Stomach smooth muscle (tissue), 2 donors: ENCODE results near the gene ZNF664.

Experiments used
- H3K27ac ChIP-seq: one replicate; pipeline ENCODE4 v1.7.0; 2013; ENCODE audit warnings: mild to moderate bottlenecking, low read length, inconsistent platforms
- H3K27me3 ChIP-seq, 2 donors: one replicate each; pipeline ENCODE4 v1.7.0; 2013; ENCODE audit warnings: low read length in 2 of 2; ENCODE audit not compliant: insufficient read depth in 2 of 2, control insufficient read depth in 1 of 2
- H3K36me3 ChIP-seq, 2 donors: one replicate each; pipeline ENCODE4 v1.7.0; 2013; ENCODE audit warnings: low read length in 2 of 2; ENCODE audit not compliant: control insufficient read depth in 2 of 2, insufficient read depth in 2 of 2
- H3K4me1 ChIP-seq: one replicate; pipeline ENCODE4 v1.7.0; 2013; ENCODE audit warnings: low read length; ENCODE audit not compliant: control insufficient read depth, insufficient read depth
- H3K4me3 ChIP-seq, 2 donors: one replicate each; pipeline ENCODE4 v1.7.0; 2013; ENCODE audit warnings: low read length in 2 of 2
- H3K9ac ChIP-seq, 2 donors: one replicate each; pipeline ENCODE4 v1.7.0; 2013; ENCODE audit warnings: low read length in 2 of 2, mild to moderate bottlenecking in 1 of 2
- H3K9me3 ChIP-seq, 2 donors: one replicate each; pipeline ENCODE4 v1.7.0; 2013; ENCODE audit warnings: low read length in 2 of 2; ENCODE audit not compliant: control insufficient read depth in 2 of 2
- donor health status: healthy.
- donor health status: Pancreatic carcinoma.

ZNF664 gene

GRCh38 chr12:124011435-124012115, 38.6 kb downstream of the ZNF664 start:
- H3K9me3 ChIP-seq: no peaks in the 10 kb centered on the region
- H3K4me1 ChIP-seq: peaks cover 4% of the 10 kb centered on the region
- H3K36me3 ChIP-seq: peaks cover 24 to 27% of the 10 kb centered on the region in 2 donors
- no peak overlapping the region for H3K27ac ChIP-seq
- H3K4me3 ChIP-seq: no peak overlapping the region
- no peaks in the 10 kb centered on the region for H3K27me3 ChIP-seq
- H3K9ac ChIP-seq: no peak overlapping the region

DNA sequence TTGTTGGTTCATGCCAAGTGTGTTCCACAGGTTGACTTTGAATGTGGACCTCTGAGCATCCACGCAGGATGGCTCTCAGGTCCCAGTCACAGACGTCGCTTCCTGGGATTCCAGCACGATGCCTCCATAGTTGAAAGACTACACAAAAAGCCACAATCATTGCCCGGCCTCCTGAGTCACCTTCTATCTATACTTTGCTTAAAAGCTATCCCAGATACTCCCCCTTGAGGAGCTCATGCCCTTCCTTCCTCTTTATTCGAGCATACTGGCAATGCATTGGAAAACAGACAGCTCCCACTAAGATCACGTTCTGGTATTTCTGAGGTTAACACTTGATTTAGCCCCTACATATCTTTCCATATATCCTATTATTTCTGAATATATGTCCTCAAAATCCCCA, 40.1 kb downstream of the ZNF664 start:
- no peak overlapping the region for H3K4me3 ChIP-seq
- no peaks in the 10 kb centered on the region for H3K9me3 ChIP-seq
- no peaks in the 10 kb centered on the region for H3K27me3 ChIP-seq
- H3K27ac ChIP-seq: no peak overlapping the region
- no peak overlapping the region for H3K9ac ChIP-seq
- no peaks in the 10 kb centered on the region for H3K4me1 ChIP-seq
- peaks cover 21 to 24% of the 10 kb centered on the region in 2 donors for H3K36me3 ChIP-seq

GRCh38 chr12:124015494-124016461, 42.8 kb downstream of the ZNF664 start:
- Histone ChIP-seq H3K27me3 (no peaks in the 10 kb centered on the region), H3K36me3 (peaks cover 19 to 22% of the 10 kb centered on the region in 2 donors), H3K27ac (no peak overlapping the region), H3K4me1 (no peaks in the 10 kb centered on the region), H3K9ac (no peak overlapping the region), H3K4me3 (no peak overlapping the region), H3K9me3 (no peaks in the 10 kb centered on the region)

DNA sequence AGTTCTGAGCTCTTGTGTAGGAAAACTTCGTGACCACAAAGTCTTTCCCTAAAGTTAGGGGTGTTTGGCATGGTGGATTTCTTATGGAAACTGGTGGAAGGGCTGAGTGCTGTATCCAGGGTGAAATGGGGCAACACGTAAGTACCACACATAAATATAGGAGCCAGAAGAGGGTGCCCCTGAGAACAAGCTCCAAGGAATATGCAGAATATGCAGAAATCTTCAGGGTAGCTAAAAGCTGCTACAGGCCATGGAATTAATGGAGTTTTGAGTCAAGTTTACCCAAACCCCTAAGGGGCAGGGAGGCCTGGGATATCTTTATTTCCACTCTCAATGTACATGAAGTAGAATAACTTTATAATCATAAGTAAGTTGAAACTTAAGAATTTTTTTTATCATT, 44.0 kb downstream of the ZNF664 start:
- Histone ChIP-seq H3K27me3 (no peaks in the 10 kb centered on the region), H3K4me1 (no peaks in the 10 kb centered on the region), H3K9ac (no peak overlapping the region), H3K9me3 (no peaks in the 10 kb centered on the region), H3K27ac (no peak overlapping the region), H3K4me3 (no peak overlapping the region), H3K36me3 (peaks cover 12 to 14% of the 10 kb centered on the region in 2 donors)

- no peak overlapping the region for H3K27ac ChIP-seq
Measured at GRCh38 chr12:124018539-124018938, 45.5 kb downstream of the ZNF664 start.

GRCh38 chr12:124019115-124019514, 46.1 kb downstream of the ZNF664 start:
- no peak overlapping the region for H3K4me3 ChIP-seq
- no peaks in the 10 kb centered on the region for H3K4me1 ChIP-seq
- no peaks in the 10 kb centered on the region for H3K27me3 ChIP-seq
- no peaks in the 10 kb centered on the region for H3K9me3 ChIP-seq
- no peak overlapping the region for H3K9ac ChIP-seq
- H3K27ac ChIP-seq: no peak overlapping the region
- H3K36me3 ChIP-seq: peaks cover 0 to 2% of the 10 kb centered on the region in 2 donors

More at GRCh38 chr12:124018539-124018938, 45.5 kb downstream of the ZNF664 start:
- H3K4me1 ChIP-seq: no peaks in the 10 kb centered on the region
- no peaks in the 10 kb centered on the region for H3K9me3 ChIP-seq
- no peak overlapping the region for H3K9ac ChIP-seq
- no peak overlapping the region for H3K4me3 ChIP-seq
- no peaks in the 10 kb centered on the region for H3K27me3 ChIP-seq
- peaks cover 2% of the 10 kb centered on the region in 2 donors for H3K36me3 ChIP-seq

- H3K27ac ChIP-seq: no peak overlapping the region
- no peak overlapping the region for H3K4me3 ChIP-seq
- H3K9ac ChIP-seq: no peak overlapping the region
- H3K36me3 ChIP-seq: peaks cover 0 to 2% of the 10 kb centered on the region in 2 donors
- no peaks in the 10 kb centered on the region for H3K27me3 ChIP-seq
- H3K4me1 ChIP-seq: no peaks in the 10 kb centered on the region
- H3K9me3 ChIP-seq: no peaks in the 10 kb centered on the region
Measured at GRCh38 chr12:124020514-124020949, 47.5 kb downstream of the ZNF664 start.

- Histone ChIP-seq H3K4me1 (no peaks in the 10 kb centered on the region), H3K4me3 (no peak overlapping the region), H3K27me3 (no peaks in the 10 kb centered on the region), H3K9ac (no peak overlapping the region), H3K27ac (no peak overlapping the region), H3K9me3 (no peaks in the 10 kb centered on the region), H3K36me3 (no peaks in the 10 kb centered on the region)
Measured at GRCh38 chr12:124021007-124021406, 48.0 kb downstream of the ZNF664 start.

DNA sequence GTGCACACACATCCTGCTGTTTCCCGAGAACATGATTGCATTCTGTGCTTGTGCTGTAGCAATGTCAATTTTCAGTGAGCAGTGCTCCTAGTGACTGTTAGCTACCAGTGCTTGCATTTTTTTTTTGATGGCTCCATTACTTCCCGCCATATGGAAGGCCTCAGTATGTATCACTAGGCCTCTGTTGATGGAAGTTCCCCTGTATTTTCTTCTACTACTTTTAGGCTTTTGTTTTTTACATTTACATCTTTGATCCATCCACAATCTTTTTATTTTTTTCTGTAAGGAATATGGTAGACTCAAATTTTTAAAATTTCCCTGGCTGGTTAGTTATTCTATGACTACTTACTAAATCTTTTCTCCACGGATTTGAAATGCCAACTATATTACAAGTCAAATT, 49.1 kb downstream of the ZNF664 start:
- H3K4me3 ChIP-seq: no peak overlapping the region
- no peaks in the 10 kb centered on the region for H3K36me3 ChIP-seq
- H3K27ac ChIP-seq: no peak overlapping the region
- no peaks in the 10 kb centered on the region for H3K9me3 ChIP-seq
- no peaks in the 10 kb centered on the region for H3K4me1 ChIP-seq
- no peak overlapping the region for H3K9ac ChIP-seq
- H3K27me3 ChIP-seq: no peaks in the 10 kb centered on the region

- Histone ChIP-seq H3K27ac (no peak overlapping the region), H3K9ac (no peak overlapping the region), H3K27me3 (no peaks in the 10 kb centered on the region), H3K4me3 (no peak overlapping the region), H3K9me3 (no peaks in the 10 kb centered on the region), H3K36me3 (no peaks in the 10 kb centered on the region), H3K4me1 (peaks cover 2% of the 10 kb centered on the region)
Measured at GRCh38 chr12:124024263-124024678, 51.3 kb downstream of the ZNF664 start.
